Lung (tissue), 12 donors: ENCODE data around the gene SLC6A18. TPM values are rescaled to one million over a fixed set of nuclear protein-coding genes. Genes with fewer than 3 reads are reported as not detected.

Experiments used
- ATAC-seq: fragments of 200-7000 bp; cut with Tn5 transposase; one replicate; pipeline ENCODE4 v1.9.1; 2020; ENCODE audit warnings: moderate number of reproducible peaks; ENCODE audit not compliant: insufficient read depth, low FRiP score
- DNase-seq, 3 donors: peaks; one replicate each; pipeline ENCODE4 v3.0.0-alpha.2; 2013 to 2017
- H3K27ac ChIP-seq, 2 donors: one replicate each; pipeline ENCODE4 v1.5.1; 2013; ENCODE audit warnings: mild to moderate bottlenecking in 2 of 2, moderate library complexity in 2 of 2, control low read depth in 1 of 2, inconsistent platforms in 1 of 2, low read depth in 1 of 2, low read length in 1 of 2
- H3K27me3 ChIP-seq, 3 donors: one replicate each; pipeline ENCODE4 v1.5.1; 2013; ENCODE audit warnings: low read length in 2 of 3; ENCODE audit not compliant: control insufficient read depth in 3 of 3, insufficient read depth in 3 of 3
- H3K36me3 ChIP-seq, 4 donors: one replicate each; pipeline ENCODE4 v1.5.1; 2013; ENCODE audit warnings: low read length in 4 of 4, mild to moderate bottlenecking in 1 of 4, moderate library complexity in 1 of 4; ENCODE audit not compliant: control insufficient read depth in 4 of 4, insufficient read depth in 4 of 4
- H3K4me1 ChIP-seq, 5 donors: one replicate each; pipeline ENCODE4 v1.5.1; 2013; ENCODE audit warnings: low read length in 5 of 5, mild to moderate bottlenecking in 2 of 5, moderate library complexity in 1 of 5; ENCODE audit not compliant: control insufficient read depth in 5 of 5, insufficient read depth in 5 of 5
- H3K4me3 ChIP-seq: one replicate; pipeline ENCODE4 v1.5.1; 2013; ENCODE audit warnings: mild to moderate bottlenecking, control low read depth, moderate library complexity
- H3K9ac ChIP-seq, 2 donors: one replicate each; pipeline ENCODE4 v1.5.1; 2013; ENCODE audit warnings: low read length in 2 of 2, control low read depth in 1 of 2; ENCODE audit not compliant: insufficient read depth in 1 of 2
- H3K9me3 ChIP-seq, 4 donors: one replicate each; pipeline ENCODE4 v1.5.1; 2013; ENCODE audit warnings: low read length in 3 of 4, mild to moderate bottlenecking in 1 of 4, moderate library complexity in 1 of 4; ENCODE audit not compliant: control insufficient read depth in 4 of 4, insufficient read depth in 3 of 4
- WGBS, 2 donors: extraction: QIAGEN DNeasy Blood & Tissue Kit; methylation state at CpG; one replicate each; pipeline ENCODE4 v1.1.7; 2013; 5-methylcytosine and 5-hydroxymethylcytosine counted together
- polyA plus RNA-seq, 2 donors: library from polyadenylated mRNA; stranded (reverse); fragments of 200-250 nt; gene quantifications; one replicate each; pipeline ENCODE4 v1.2.1, GENCODE V29; 2013
- total RNA-seq, 2 donors: library from RNA; depleted of rRNA in 1 of 2; stranded (reverse); fragments of >200 nt in 1 of 2; gene quantifications; one replicate each; pipeline ENCODE4 v1.2.1, GENCODE V29; 2014 to 2021
- TF ChIP-seq, protein P1 (sequence below): IDR thresholded peaks from 2 replicates; pipeline ENCODE4 v1.5.1; 2012; ENCODE audit warnings: mild to moderate bottlenecking; ENCODE audit errors: control extremely low read depth, extremely low read depth
- donor health status: control.
- donor health status: control.
- donor health status: Bipolar disorder and iron deficiency.
- donor health status: healthy.
- donor health status: DM: yes; HTN: yes; CAD: no.

SLC6A18 gene
- total and polyA plus RNA-seq, 4 donors: not detected

DNA sequence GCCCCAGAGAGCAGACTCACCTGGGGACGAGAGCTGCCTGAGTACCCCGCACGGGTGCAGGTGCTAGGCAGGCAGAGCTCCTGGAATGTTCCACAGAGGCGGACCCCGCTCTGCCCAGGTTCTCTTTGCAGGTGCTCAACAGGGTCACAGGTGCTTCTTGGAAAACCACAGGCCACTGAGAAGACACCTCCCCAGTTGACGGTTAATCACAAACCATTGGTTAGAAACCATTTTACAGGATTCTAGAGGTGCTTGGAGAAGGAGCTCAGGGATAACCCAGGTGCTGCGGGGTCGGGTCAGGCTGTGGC lies 41.1 kb upstream of the SLC6A18 start:
- H3K27ac ChIP-seq: no peak overlapping the region
- H3K4me1 ChIP-seq: peaks cover 0 to 18% (median 8%) of the 10 kb centered on the region in 5 donors
- H3K36me3 ChIP-seq: no peaks in the 10 kb centered on the region
- 95 to 96% methylated on average over 8 of the region's 8 CpGs for WGBS, 2 donors
- TF ChIP-seq, protein P1, sequence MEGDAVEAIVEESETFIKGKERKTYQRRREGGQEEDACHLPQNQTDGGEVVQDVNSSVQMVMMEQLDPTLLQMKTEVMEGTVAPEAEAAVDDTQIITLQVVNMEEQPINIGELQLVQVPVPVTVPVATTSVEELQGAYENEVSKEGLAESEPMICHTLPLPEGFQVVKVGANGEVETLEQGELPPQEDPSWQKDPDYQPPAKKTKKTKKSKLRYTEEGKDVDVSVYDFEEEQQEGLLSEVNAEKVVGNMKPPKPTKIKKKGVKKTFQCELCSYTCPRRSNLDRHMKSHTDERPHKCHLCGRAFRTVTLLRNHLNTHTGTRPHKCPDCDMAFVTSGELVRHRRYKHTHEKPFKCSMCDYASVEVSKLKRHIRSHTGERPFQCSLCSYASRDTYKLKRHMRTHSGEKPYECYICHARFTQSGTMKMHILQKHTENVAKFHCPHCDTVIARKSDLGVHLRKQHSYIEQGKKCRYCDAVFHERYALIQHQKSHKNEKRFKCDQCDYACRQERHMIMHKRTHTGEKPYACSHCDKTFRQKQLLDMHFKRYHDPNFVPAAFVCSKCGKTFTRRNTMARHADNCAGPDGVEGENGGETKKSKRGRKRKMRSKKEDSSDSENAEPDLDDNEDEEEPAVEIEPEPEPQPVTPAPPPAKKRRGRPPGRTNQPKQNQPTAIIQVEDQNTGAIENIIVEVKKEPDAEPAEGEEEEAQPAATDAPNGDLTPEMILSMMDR: no peak
- no peak overlapping the region for H3K4me3 ChIP-seq
- H3K9me3 ChIP-seq: peaks cover 0 to 4% (median 0%) of the 10 kb centered on the region in 4 donors
- no peaks in the 10 kb centered on the region for H3K27me3 ChIP-seq
- ATAC-seq (no peak), DNase-seq (no peak)
- no peak overlapping the region for H3K9ac ChIP-seq

DNA sequence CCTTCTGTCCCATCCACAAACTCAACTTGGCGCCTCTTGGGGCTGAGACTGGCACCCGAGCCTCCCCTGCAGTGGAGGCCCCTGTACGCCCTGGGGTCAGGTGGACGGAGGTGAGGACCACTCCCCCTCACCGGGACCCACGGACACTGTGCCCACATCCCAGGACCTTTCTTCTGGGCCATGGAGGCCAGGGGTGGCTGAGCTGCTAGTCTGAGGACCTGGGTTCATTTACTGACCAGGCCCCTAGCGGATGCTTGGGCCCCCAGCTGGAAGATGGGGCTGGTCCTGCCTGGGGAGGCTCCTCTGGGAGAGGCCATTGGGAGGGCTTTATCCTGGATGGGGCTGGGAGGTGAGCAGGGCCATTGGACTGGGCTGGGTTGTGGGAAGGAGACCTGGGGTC lies 40.7 kb upstream of the SLC6A18 start:
- 92 to 96% methylated on average over 7 of the region's 7 CpGs for WGBS, 2 donors
- no peaks in the 10 kb centered on the region for H3K27me3 ChIP-seq
- H3K9ac ChIP-seq: no peak overlapping the region
- H3K36me3 ChIP-seq: no peaks in the 10 kb centered on the region
- no peak overlapping the region for H3K4me3 ChIP-seq
- DNase-seq (no peak), ATAC-seq (no peak)
- peaks cover 0 to 4% (median 0%) of the 10 kb centered on the region in 4 donors for H3K9me3 ChIP-seq
- H3K27ac ChIP-seq: no peak overlapping the region
- TF ChIP-seq, protein P1: no peak
- peaks cover 0 to 18% (median 8%) of the 10 kb centered on the region in 5 donors for H3K4me1 ChIP-seq

DNA sequence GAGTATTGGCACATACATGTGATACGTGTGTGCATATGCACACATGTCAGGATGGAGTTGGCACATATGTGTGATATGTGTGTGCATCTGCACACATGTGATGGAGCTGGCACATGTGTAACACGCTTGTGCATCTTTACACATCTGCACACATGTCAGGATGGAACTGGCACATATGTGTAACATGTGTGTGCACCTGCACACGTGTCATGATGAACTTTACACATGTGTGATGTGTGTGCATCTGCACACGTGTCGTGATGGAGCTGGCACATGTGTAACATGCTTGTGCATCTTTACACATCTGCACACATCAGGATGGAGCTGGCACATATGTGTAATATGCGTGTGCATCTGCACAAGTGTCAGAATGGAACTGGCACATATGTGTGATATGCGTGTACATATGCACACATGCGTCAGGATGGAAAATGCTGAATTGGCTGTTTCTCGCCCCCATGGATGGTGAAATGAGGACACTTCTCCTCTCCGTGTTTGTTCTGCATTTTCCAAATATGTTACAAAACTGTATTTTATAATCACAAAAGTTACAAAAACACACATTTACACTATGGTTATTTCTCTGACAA lies 40.0 kb upstream of the SLC6A18 start:
- no peak for DNase-seq
- Histone ChIP-seq H3K9ac (no peak overlapping the region), H3K27me3 (no peaks in the 10 kb centered on the region), H3K9me3 (peaks cover 0 to 4% (median 0%) of the 10 kb centered on the region in 4 donors), H3K4me3 (no peak overlapping the region), H3K27ac (no peak overlapping the region), H3K4me1 (peaks cover 0 to 18% (median 8%) of the 10 kb centered on the region in 5 donors), H3K36me3 (no peaks in the 10 kb centered on the region)
- ATAC-seq: no peak
- TF ChIP-seq, protein P1: no peak
- 79 to 89% methylated on average over 10 of the region's 10 CpGs for WGBS, 2 donors
